Stomach (tissue), 9 donors: ENCODE measurements around the gene PYY. TPM values are rescaled to one million over a fixed set of nuclear protein-coding genes. Genes with fewer than 3 reads are reported as not detected.
A peak's percentile ranks its signal among the peaks of the same experiment; 100 is the strongest.

Experiments
- DNase-seq, 2 donors: peaks; one replicate each; pipeline versions ENCODE4 v3.0.0 to v3.0.0-alpha.2; 2013 to 2019
- H3K27ac ChIP-seq, 5 donors: fragments of 200-600 bp in 4 of 5; sonication (generic) in 4 of 5; one replicate each; pipeline ENCODE4 v1.5.1; 2013 to 2019; ENCODE audit warnings: mild to moderate bottlenecking in 1 of 5, moderate library complexity in 1 of 5
- H3K27me3 ChIP-seq, 3 donors: fragments of 200-600 bp; sonication (generic); one replicate each; pipeline ENCODE4 v1.5.1; 2017 to 2019; ENCODE audit warnings: mixed run types in 1 of 3
- H3K36me3 ChIP-seq, 4 donors: fragments of 200-600 bp; sonication (generic); 1 replicate in 3 of 4; 2 replicates in 1 of 4; pipeline ENCODE4 v1.5.1; 2016 to 2019
- H3K4me1 ChIP-seq, 4 donors: fragments of 200-600 bp; sonication (generic); one replicate each; pipeline ENCODE4 v1.5.1; 2016 to 2019
- H3K4me3 ChIP-seq, 4 donors: fragments of 200-600 bp; sonication (generic) in 3 of 4; one replicate each; pipeline ENCODE4 v1.5.1; 2016 to 2019; ENCODE audit warnings: mild to moderate bottlenecking in 1 of 4
- H3K9me3 ChIP-seq, 4 donors: fragments of 200-600 bp; sonication (generic); one replicate each; pipeline ENCODE4 v1.5.1; 2016 to 2019
- CTCF ChIP-seq, 7 experiments: fragments of 450-650 bp in 4 of 7; fragments of 200-600 bp in 3 of 7; sonication (generic) in 3 of 7; IDR thresholded peaks; one replicate each; pipeline ENCODE4 v1.5.1; 2016 to 2019; ENCODE audit warnings: antibody characterized with exemption in 7 of 7, control low read depth in 2 of 7, mild to moderate bottlenecking in 1 of 7
- EP300 ChIP-seq: sonication (generic); formaldehyde crosslinking; IDR thresholded peaks from one replicate; pipeline ENCODE4 v1.6.1; 2017; ENCODE audit warnings: antibody characterized with exemption
- POLR2A ChIP-seq, 4 donors: fragments of 450-650 bp; IDR thresholded peaks; one replicate each; pipeline ENCODE4 v1.6.1; 2016; ENCODE audit warnings: antibody characterized with exemption in 4 of 4, control low read depth in 2 of 4, mild to moderate bottlenecking in 1 of 4, moderate library complexity in 1 of 4
- POLR2AphosphoS5 ChIP-seq, 3 donors: sonication (generic); formaldehyde crosslinking; IDR thresholded peaks; one replicate each; pipeline ENCODE4 v1.6.1; 2016; ENCODE audit warnings: antibody characterized with exemption in 3 of 3
- WGBS, 5 donors: extraction: QIAGEN DNeasy Blood & Tissue Kit in 3 of 5; methylation state at CpG; one replicate each; pipeline versions ENCODE4 v1.1.5 to v1.1.7; 2013 to 2018; 5-methylcytosine and 5-hydroxymethylcytosine counted together
- intact Hi-C: fragments of 100-400 bp; cut with DNase I; formaldehyde crosslinking; loops from one replicate; pipeline ENCODE4 v1.15.1; 2023; ENCODE audit warnings: low total_unique reads
- polyA plus RNA-seq, 3 donors: library from polyadenylated mRNA; stranded (reverse); fragments of 200-250 nt; gene quantifications; one replicate each; pipeline ENCODE4 v1.2.3, GENCODE V29; 2013
- total RNA-seq, 5 donors: library from RNA; depleted of rRNA; stranded (reverse); fragments of >200 nt; gene quantifications; one replicate each; pipeline versions ENCODE4 v1.1.0 to v1.2.3, GENCODE V29; 2014 to 2016
- donor health status: healthy with polysubstance abuse.
- donor health status: Bipolar disorder and iron deficiency.
- donor health status: healthy.

Gene PYY
- total and polyA plus RNA-seq, 8 donors: 0.35 to 71.3 TPM; not detected in 6

GRCh38 chr17:43905400-43905984, 48.2 kb downstream of the PYY start:
- TF ChIP-seq EP300: no peak
- no peak for TF ChIP-seq POLR2A (IDR thresholded peaks at IDR 0.05)
- TF ChIP-seq CTCF (IDR thresholded peaks at IDR 0.05): no peak
- TF ChIP-seq POLR2AphosphoS5 (IDR thresholded peaks at IDR 0.05): no peak
- H3K27me3 ChIP-seq: peaks cover 0 to 50% (median 32%) of the 10 kb centered on the region in 3 donors
- no peaks in the 10 kb centered on the region for H3K36me3 ChIP-seq
- H3K9me3 ChIP-seq: no peaks in the 10 kb centered on the region
- peaks cover 36 to 45% (median 42%) of the 10 kb centered on the region in 4 donors for H3K4me1 ChIP-seq
- H3K4me3 ChIP-seq: peak overlapping the region; percentile 71 to 81 (median 76)
- peak in 1 of 2 donors; percentile 29 for DNase-seq
- WGBS, 5 donors: 30 to 56% (median 49%) methylated on average over 3 of the region's 3 CpGs
- H3K27ac ChIP-seq: peak overlapping the region in 4 of 5 donors; percentile 87 to 90 (median 88)
- intact Hi-C loops: no loop called here

Other genes with a start within 250 kb of the PYY start
- gene SOST, start 195.1 kb downstream of the PYY start, total RNA-seq: not detected
- gene SOST, start 195.1 kb downstream of the PYY start, polyA plus RNA-seq: not detected
- 10 to 100 TPM; 33.0 to 97.8 (median 88.8) TPM for gene DUSP3, start 175.0 kb downstream of the PYY start, total RNA-seq
- gene DUSP3, start 175.0 kb downstream of the PYY start, polyA plus RNA-seq: 10 to 100 TPM; 49.8 to 62.3 (median 51.7) TPM
- gene CFAP97D1, start 173.5 kb downstream of the PYY start, total RNA-seq: not detected
- not detected for gene CFAP97D1, start 173.5 kb downstream of the PYY start, polyA plus RNA-seq
- 10 to 100 TPM in 4 of 5 donors, 1 to 10 TPM in 1; 7.2 to 22.8 (median 17.4) TPM for gene MPP3, start 120.8 kb downstream of the PYY start, total RNA-seq
- gene MPP3, start 120.8 kb downstream of the PYY start, polyA plus RNA-seq: 1 to 10 TPM in 2 of 3 donors, under 1 TPM in 1; 0.31 to 9.3 (median 2.4) TPM
- 1 to 10 TPM in 2 of 5 donors, under 1 TPM in 2, not detected in 1; 0.29 to 3.7 (median 1.5) TPM for gene CD300LG, start 106.8 kb downstream of the PYY start, total RNA-seq
- 1 to 10 TPM in 1 of 3 donors, under 1 TPM in 2; 0.37 to 1.1 (median 0.92) TPM for gene CD300LG, start 106.8 kb downstream of the PYY start, polyA plus RNA-seq
- gene MPP2, start 46.4 kb downstream of the PYY start, total RNA-seq: 1 to 10 TPM in 3 of 5 donors, under 1 TPM in 2; 0.43 to 6.4 (median 4.3) TPM
- gene MPP2, start 46.4 kb downstream of the PYY start, polyA plus RNA-seq: 1 to 10 TPM; 1.1 to 2.0 (median 1.6) TPM
- not detected for gene PPY, start 11.5 kb downstream of the PYY start, total RNA-seq
- gene PPY, start 11.5 kb downstream of the PYY start, polyA plus RNA-seq: not detected
- 1 to 10 TPM in 1 of 5 donors, under 1 TPM in 2, not detected in 2; 0.29 to 1.5 (median 0.58) TPM for gene NAGS, start 50.7 kb upstream of the PYY start, total RNA-seq
- 1 to 10 TPM in 2 of 3 donors, under 1 TPM in 1; 0.61 to 1.4 (median 1.2) TPM for gene NAGS, start 50.7 kb upstream of the PYY start, polyA plus RNA-seq
- gene TMEM101, start 61.0 kb upstream of the PYY start, total RNA-seq: 10 to 100 TPM in 4 of 5 donors, 1 to 10 TPM in 1; 1.8 to 41.9 (median 17.7) TPM
- 10 to 100 TPM; 29.6 to 40.8 (median 38.0) TPM for gene TMEM101, start 61.0 kb upstream of the PYY start, polyA plus RNA-seq
- 10 to 100 TPM; 19.8 to 34.5 (median 30.4) TPM for gene LSM12, start 112.7 kb upstream of the PYY start, total RNA-seq
- 10 to 100 TPM; 25.4 to 30.7 (median 29.9) TPM for gene LSM12, start 112.7 kb upstream of the PYY start, polyA plus RNA-seq
- 100 to 1,000 TPM in 1 of 5 donors, 10 to 100 TPM in 4; 10.5 to 132 (median 36.2) TPM for gene G6PC3, start 116.8 kb upstream of the PYY start, total RNA-seq
- 10 to 100 TPM; 16.8 to 52.0 (median 44.1) TPM for gene G6PC3, start 116.8 kb upstream of the PYY start, polyA plus RNA-seq
- 100 to 1,000 TPM in 2 of 5 donors, 10 to 100 TPM in 3; 14.7 to 311 (median 58.0) TPM for gene HDAC5, start 169.7 kb upstream of the PYY start, total RNA-seq
- 10 to 100 TPM; 13.3 to 19.3 (median 17.9) TPM for gene HDAC5, start 169.7 kb upstream of the PYY start, polyA plus RNA-seq
- gene HROB, start 188.0 kb upstream of the PYY start, total RNA-seq: 1 to 10 TPM in 2 of 5 donors, under 1 TPM in 1, not detected in 2; 0.14 to 1.7 (median 1.3) TPM
- gene HROB, start 188.0 kb upstream of the PYY start, polyA plus RNA-seq: 1 to 10 TPM in 1 of 3 donors, under 1 TPM in 2; 0.61 to 2.4 (median 0.62) TPM
- gene ASB16, start 216.8 kb upstream of the PYY start, total RNA-seq: under 1 TPM in 1 of 5 donors, not detected in 4; 0.73 TPM
- gene ASB16, start 216.8 kb upstream of the PYY start, polyA plus RNA-seq: under 1 TPM in 2 of 3 donors, not detected in 1; 0.30 to 0.31 TPM
- gene TMUB2, start 233.0 kb upstream of the PYY start, total RNA-seq: 10 to 100 TPM; 10.7 to 62.4 (median 16.2) TPM
- 10 to 100 TPM; 16.2 to 37.8 (median 16.5) TPM for gene TMUB2, start 233.0 kb upstream of the PYY start, polyA plus RNA-seq
- 10 to 100 TPM; 11.1 to 57.4 (median 43.7) TPM for gene ATXN7L3, start 245.9 kb upstream of the PYY start, total RNA-seq
- gene ATXN7L3, start 245.9 kb upstream of the PYY start, polyA plus RNA-seq: 10 to 100 TPM; 21.0 to 29.9 (median 29.2) TPM